Dedifferentiated amniotic fluid mesenchymal stem cell (primary cell): Measurements from ENCODE around the gene COL17A1.

Source experiments
- DNase-seq: peaks from one replicate; pipeline ENCODE4 v3.0.0-alpha.2; 2016; ENCODE audit errors: extremely low spot score

The COL17A1 gene

GRCh38 chr10:103990531-103990930 is 95.1 kb downstream of the COL17A1 start:
- no peak for DNase-seq

- no peak for DNase-seq
Measured at GRCh38 chr10:103990121-103990520, 95.6 kb downstream of the COL17A1 start.

- DNase-seq: no peak
Measured at GRCh38 chr10:103986360-103986759, 99.3 kb downstream of the COL17A1 start.

- no peak for DNase-seq
Measured at GRCh38 chr10:103985726-103986125, 100.0 kb downstream of the COL17A1 start.

- no peak for DNase-seq
Measured at GRCh38 chr10:103983367-103983911, 102.2 kb downstream of the COL17A1 start.

- DNase-seq: no peak
Measured at GRCh38 chr10:103982639-103983038, 103.0 kb downstream of the COL17A1 start.
